ENCODE measurements around the gene TSHZ3. TPM values are rescaled to one million over a fixed set of nuclear protein-coding genes. Genes with fewer than 3 reads are reported as not detected.

TSHZ3 gene
- total and polyA plus RNA-seq, 2 of the 13 experiments (the other 11 are each of a cell fraction or from before 2014, with no cell fraction given): not detected

DNA sequence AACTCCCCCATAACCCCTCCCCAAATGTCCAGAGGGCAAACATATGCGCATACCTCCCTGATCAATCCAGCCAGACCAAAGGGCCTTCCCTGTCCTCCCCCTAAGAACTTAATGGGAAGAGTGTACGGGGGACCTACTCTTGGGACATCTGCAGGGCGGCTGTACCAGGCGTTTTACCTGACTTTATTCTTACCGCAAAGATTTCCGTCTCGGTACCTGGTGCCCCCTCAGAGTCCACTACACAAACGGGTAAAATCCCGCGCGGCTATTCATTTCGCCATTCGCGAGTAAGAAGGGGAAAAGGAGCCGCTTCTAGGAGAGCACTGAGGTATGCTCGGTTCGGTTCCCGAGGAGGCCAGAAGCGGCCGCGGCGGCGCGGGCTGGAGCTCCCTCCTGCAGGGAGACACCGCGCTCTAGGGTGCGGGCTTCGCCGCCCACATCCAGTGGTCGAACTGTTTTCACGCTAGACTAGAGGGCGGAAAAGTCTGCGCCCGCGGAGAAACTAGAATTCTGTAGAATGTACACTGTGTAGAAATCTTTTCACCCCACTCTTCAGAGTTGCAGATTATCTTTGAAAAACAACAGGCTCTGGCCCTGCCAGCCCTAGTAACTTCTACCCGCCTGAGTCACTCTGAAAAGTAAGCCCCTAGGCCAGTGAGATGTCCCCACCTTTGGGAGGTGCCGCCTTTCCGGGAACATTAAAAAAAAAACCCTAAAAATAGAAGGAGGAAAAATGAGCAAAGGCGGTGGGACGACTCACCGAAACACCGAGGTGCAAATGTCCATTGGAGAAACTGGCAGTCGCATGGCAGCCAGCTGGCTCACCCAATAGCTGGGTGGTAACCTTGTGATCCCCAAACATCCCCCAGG, 3.8 kb upstream of the TSHZ3 start:
- Histone ChIP-seq H3K4me1 (ENCODE audit: insufficient read depth, low read length) (no peaks in the 10 kb centered on the region), H3K27me3 (ENCODE audit: control insufficient read depth in 1 of 2, insufficient read depth in 2 of 2, low read length in 2 of 2) (peaks cover 4 to 69% of the 10 kb centered on the region in 2 experiments; a peak in 3 of 5 replicates), H3K9ac (ENCODE audit: insufficient read depth, low read depth, low read length) (no peak overlapping the region), H3K9me3 (ENCODE audit: low read length) (no peaks in the 10 kb centered on the region), H3K27ac (ENCODE audit: extremely low read length, insufficient read depth, low read length) (no peak overlapping the region), H3K79me2 (ENCODE audit: insufficient read depth, low read length) (no peaks in the 10 kb centered on the region), H3K36me3 (replicated peaks in 1 of 2; ENCODE audit: control insufficient read depth in 1 of 2, insufficient read depth in 2 of 2, low read length in 2 of 2) (no peaks in the 10 kb centered on the region), H2AFZ (ENCODE audit: low read length) (no peak overlapping the region), H4K20me1 (ENCODE audit: insufficient read depth, low read length) (no peaks in the 10 kb centered on the region), H3K4me3 (replicated peaks in 1 of 3; ENCODE audit: insufficient read depth in 1 of 3, low read depth in 2 of 3, low read length in 3 of 3) (no peak overlapping the region), H3K4me2 (ENCODE audit: low read depth, low read length) (no peak overlapping the region)
- no peak for ATAC-seq
- TF ChIP-seq MED1 (CRISPR knock-in tag; IDR thresholded peaks at IDR 0.05) (no peak), THAP11 (CRISPR knock-in tag; IDR thresholded peaks at IDR 0.05) (no peak), CBX1 (IDR thresholded peaks at IDR 0.05; ENCODE audit: low read depth) (no peak)
- intact Hi-C loops (cut with micrococcal nuclease; ENCODE audit: unreplicated experiment) (no loop called here), in situ Hi-C loops (cut with HindIII; ENCODE audit: extremely low pct_ligation_motif_present, low pct_unique_long_range_greater_than_20kb) (no loop called here)
- ChIA-PET CTCF (ENCODE audit: low intra/inter-chr PET ratio, low total read pairs) (no interaction called here), POLR2A (no interaction called here)
- BruUV-seq (replicated peaks): no TSS peak
- whole genome bisulfite sequencing (ENCODE audit: low lambda C conversion rate): 39% methylated on average over 23 of the region's 43 CpGs
- no peak for FAIRE-seq
- DNase-seq (ENCODE audit: low spot score): no peak

DNA sequence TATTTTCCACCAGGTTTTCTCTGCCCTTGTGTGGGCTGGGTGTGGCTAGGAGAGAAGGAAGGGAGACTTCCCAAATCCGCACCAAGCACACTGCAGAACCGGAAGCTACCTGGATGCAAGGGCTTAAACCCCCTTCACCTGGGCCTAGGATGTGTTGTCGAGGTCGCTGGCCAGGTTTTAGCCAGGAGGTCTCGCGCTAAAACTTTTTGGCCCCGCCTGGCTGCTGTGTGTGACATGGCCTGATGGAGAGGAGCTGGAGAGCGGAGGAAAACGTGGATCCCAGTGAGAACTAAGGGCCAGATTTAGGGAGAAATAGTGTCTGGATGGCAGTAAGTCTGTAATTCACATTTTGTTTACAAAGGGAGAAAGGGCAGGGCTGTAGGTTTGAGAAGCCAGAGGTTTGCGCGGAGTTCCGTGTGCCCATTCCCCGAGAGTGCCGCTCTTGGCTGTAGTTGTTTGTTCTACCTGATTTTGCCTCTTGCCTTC, 3.1 kb upstream of the TSHZ3 start:
- Histone ChIP-seq H3K79me2 (ENCODE audit: insufficient read depth, low read length) (no peaks in the 10 kb centered on the region), H2AFZ (ENCODE audit: low read length) (no peak overlapping the region), H3K4me2 (ENCODE audit: low read depth, low read length) (no peak overlapping the region), H3K27ac (ENCODE audit: extremely low read length, insufficient read depth, low read length) (no peak overlapping the region), H3K9me3 (ENCODE audit: low read length) (no peaks in the 10 kb centered on the region), H4K20me1 (ENCODE audit: insufficient read depth, low read length) (no peaks in the 10 kb centered on the region), H3K4me1 (ENCODE audit: insufficient read depth, low read length) (no peaks in the 10 kb centered on the region), H3K4me3 (replicated peaks in 1 of 3; ENCODE audit: insufficient read depth in 1 of 3, low read depth in 2 of 3, low read length in 3 of 3) (no peak overlapping the region), H3K36me3 (replicated peaks in 1 of 2; ENCODE audit: control insufficient read depth in 1 of 2, insufficient read depth in 2 of 2, low read length in 2 of 2) (no peaks in the 10 kb centered on the region), H3K9ac (ENCODE audit: insufficient read depth, low read depth, low read length) (no peak overlapping the region), H3K27me3 (ENCODE audit: control insufficient read depth in 1 of 2, insufficient read depth in 2 of 2, low read length in 2 of 2) (peaks cover 4 to 76% of the 10 kb centered on the region in 2 experiments; a peak in 3 of 5 replicates)
- DNase-seq (ENCODE audit: low spot score): no peak
- no peak for ATAC-seq
- POLR2A ChIA-PET: no interaction called here
- 25% methylated on average over 14 of the region's 14 CpGs for WGBS (ENCODE audit: low lambda C conversion rate)
- no peak for FAIRE-seq
- in situ Hi-C loops (cut with HindIII; ENCODE audit: extremely low pct_ligation_motif_present, low pct_unique_long_range_greater_than_20kb) (no loop called here), intact Hi-C loops (cut with micrococcal nuclease; ENCODE audit: unreplicated experiment) (no loop called here)
- CTCF ChIA-PET (ENCODE audit: low intra/inter-chr PET ratio, low total read pairs): no interaction called here
- no TSS peak for BruUV-seq (replicated peaks)
- TF ChIP-seq CEBPG (CRISPR knock-in tag; IDR thresholded peaks at IDR 0.05) (no peak), CCDC6 (CRISPR knock-in tag; IDR thresholded peaks at IDR 0.05) (no peak), HNRNPK (IDR thresholded peaks at IDR 0.05; ENCODE audit: low read depth, low read length, poor library complexity, severe bottlenecking) (no peak), CBFB (CRISPR knock-in tag; IDR thresholded peaks at IDR 0.05) (no peak), NFYB (CRISPR knock-in tag; IDR thresholded peaks at IDR 0.05) (no peak)
- TF ChIP-seq, protein P1, sequence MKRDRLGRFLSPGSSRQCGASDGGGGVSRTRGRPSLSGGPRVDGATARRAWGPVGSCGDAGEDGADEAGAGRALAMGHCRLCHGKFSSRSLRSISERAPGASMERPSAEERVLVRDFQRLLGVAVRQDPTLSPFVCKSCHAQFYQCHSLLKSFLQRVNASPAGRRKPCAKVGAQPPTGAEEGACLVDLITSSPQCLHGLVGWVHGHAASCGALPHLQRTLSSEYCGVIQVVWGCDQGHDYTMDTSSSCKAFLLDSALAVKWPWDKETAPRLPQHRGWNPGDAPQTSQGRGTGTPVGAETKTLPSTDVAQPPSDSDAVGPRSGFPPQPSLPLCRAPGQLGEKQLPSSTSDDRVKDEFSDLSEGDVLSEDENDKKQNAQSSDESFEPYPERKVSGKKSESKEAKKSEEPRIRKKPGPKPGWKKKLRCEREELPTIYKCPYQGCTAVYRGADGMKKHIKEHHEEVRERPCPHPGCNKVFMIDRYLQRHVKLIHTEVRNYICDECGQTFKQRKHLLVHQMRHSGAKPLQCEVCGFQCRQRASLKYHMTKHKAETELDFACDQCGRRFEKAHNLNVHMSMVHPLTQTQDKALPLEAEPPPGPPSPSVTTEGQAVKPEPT (CRISPR knock-in tag; IDR thresholded peaks at IDR 0.05; ENCODE audit: low read depth): no peak
- TF ChIP-seq, protein P2, sequence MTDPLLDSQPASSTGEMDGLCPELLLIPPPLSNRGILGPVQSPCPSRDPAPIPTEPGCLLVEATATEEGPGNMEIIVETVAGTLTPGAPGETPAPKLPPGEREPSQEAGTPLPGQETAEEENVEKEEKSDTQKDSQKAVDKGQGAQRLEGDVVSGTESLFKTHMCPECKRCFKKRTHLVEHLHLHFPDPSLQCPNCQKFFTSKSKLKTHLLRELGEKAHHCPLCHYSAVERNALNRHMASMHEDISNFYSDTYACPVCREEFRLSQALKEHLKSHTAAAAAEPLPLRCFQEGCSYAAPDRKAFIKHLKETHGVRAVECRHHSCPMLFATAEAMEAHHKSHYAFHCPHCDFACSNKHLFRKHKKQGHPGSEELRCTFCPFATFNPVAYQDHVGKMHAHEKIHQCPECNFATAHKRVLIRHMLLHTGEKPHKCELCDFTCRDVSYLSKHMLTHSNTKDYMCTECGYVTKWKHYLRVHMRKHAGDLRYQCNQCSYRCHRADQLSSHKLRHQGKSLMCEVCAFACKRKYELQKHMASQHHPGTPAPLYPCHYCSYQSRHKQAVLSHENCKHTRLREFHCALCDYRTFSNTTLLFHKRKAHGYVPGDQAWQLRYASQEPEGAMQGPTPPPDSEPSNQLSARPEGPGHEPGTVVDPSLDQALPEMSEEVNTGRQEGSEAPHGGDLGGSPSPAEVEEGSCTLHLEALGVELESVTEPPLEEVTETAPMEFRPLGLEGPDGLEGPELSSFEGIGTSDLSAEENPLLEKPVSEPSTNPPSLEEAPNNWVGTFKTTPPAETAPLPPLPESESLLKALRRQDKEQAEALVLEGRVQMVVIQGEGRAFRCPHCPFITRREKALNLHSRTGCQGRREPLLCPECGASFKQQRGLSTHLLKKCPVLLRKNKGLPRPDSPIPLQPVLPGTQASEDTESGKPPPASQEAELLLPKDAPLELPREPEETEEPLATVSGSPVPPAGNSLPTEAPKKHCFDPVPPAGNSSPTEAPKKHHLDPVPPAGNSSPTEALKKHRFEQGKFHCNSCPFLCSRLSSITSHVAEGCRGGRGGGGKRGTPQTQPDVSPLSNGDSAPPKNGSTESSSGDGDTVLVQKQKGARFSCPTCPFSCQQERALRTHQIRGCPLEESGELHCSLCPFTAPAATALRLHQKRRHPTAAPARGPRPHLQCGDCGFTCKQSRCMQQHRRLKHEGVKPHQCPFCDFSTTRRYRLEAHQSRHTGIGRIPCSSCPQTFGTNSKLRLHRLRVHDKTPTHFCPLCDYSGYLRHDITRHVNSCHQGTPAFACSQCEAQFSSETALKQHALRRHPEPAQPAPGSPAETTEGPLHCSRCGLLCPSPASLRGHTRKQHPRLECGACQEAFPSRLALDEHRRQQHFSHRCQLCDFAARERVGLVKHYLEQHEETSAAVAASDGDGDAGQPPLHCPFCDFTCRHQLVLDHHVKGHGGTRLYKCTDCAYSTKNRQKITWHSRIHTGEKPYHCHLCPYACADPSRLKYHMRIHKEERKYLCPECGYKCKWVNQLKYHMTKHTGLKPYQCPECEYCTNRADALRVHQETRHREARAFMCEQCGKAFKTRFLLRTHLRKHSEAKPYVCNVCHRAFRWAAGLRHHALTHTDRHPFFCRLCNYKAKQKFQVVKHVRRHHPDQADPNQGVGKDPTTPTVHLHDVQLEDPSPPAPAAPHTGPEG (CRISPR knock-in tag; IDR thresholded peaks at IDR 0.05): no peak

Measured in HepG2 (cell line).